A549 (cell line): ENCODE results near the gene PDZD2. TPM values are rescaled to one million over a fixed set of nuclear protein-coding genes. Genes with fewer than 3 reads are reported as not detected.

Experiments
- ATAC-seq, 2 experiments: fragments of 200-7000 bp in 1 of 2; fragments of >200 bp in 1 of 2; cut with Nextera tagmentation in 1 of 2; cut with Tn5 transposase in 1 of 2; 3 replicates each; pipeline versions ENCODE4 v1.8.0 to v1.9.1; 2018 to 2020; ENCODE audit warnings: mild to moderate bottlenecking in 1 of 2, moderate library complexity in 1 of 2
- CTCF ChIA-PET: fragments of 300-600 bp; sonication (Branson Sonifier 250); formaldehyde crosslinking; extraction: SDS; loops from one replicate; lab custom pipeline; 2021; ENCODE audit warnings: antibody characterized with exemption, inconsistent platforms; lab: Yijun Ruan, JAX
- POLR2A ChIA-PET: fragments of 350-600 bp; formaldehyde crosslinking; extraction: SDS; loops from one replicate; lab custom pipeline; 2021; ENCODE audit warnings: antibody characterized with exemption, inconsistent platforms; lab: Yijun Ruan, JAX
- DNase-seq, 2 experiments: peaks; one replicate each; pipeline versions ENCODE4 v3.0.0 to v3.0.0-alpha.2; 2011 to 2016; ENCODE audit warnings: low read depth in 1 of 2, low spot score in 1 of 2
- FAIRE-seq: peaks from 2 replicates; lab custom pipeline; 2011; peaks lifted over from hg19 to GRCh38; lab: Jason Lieb, UNC
- H3K27ac ChIP-seq, 2 experiments: fragments of >200 bp; sonication (Bioruptor Twin); formaldehyde crosslinking; 3 replicates each; pipeline ENCODE4 v1.5.1; 2016 to 2017
- H3K4me1 ChIP-seq: fragments of >200 bp; sonication (Bioruptor Twin); formaldehyde crosslinking; 3 replicates; pipeline ENCODE4 v1.6.1; 2016
- H3K4me2 ChIP-seq: fragments of >200 bp; sonication (Bioruptor Twin); formaldehyde crosslinking; 3 replicates; pipeline ENCODE4 v1.6.1; 2016
- H3K4me3 ChIP-seq: fragments of >200 bp; sonication (Bioruptor Twin); formaldehyde crosslinking; 3 replicates; pipeline ENCODE4 v1.5.1; 2016
- H3K9me3 ChIP-seq: fragments of >200 bp; sonication (Bioruptor Twin); formaldehyde crosslinking; 3 replicates; pipeline ENCODE4 v1.6.1; 2016
- ATOH8 ChIP-seq: fragments of 250-450 bp; sonication (Bioruptor Pico); IDR thresholded peaks from 2 replicates; pipeline ENCODE4 v1.5.0; 2020; ENCODE audit warnings: low read depth, mild to moderate bottlenecking, moderate library complexity
- BHLHE40 ChIP-seq: IDR thresholded peaks from 2 replicates; pipeline ENCODE4 v1.6.1; 2012; ENCODE audit warnings: low read depth, low read length, inconsistent platforms
- CBX8 ChIP-seq: fragments of 200-600 bp; sonication (generic); IDR thresholded peaks from 2 replicates; pipeline ENCODE4 v1.6.1; 2016
- CEBPB ChIP-seq, 2 experiments: fragments of >200 bp in 1 of 2; sonication (Bioruptor Twin) in 1 of 2; formaldehyde crosslinking in 1 of 2; IDR thresholded peaks; 2 replicates each; pipeline ENCODE4 v1.6.1; 2012 to 2016
- CHD2 ChIP-seq: fragments of 150-350 bp; IDR thresholded peaks from 2 replicates; pipeline ENCODE4 v1.6.1; 2014; ENCODE audit warnings: low read length; ENCODE audit not compliant: partially characterized antibody
- CTCF ChIP-seq: fragments of >200 bp; sonication (Bioruptor Twin); formaldehyde crosslinking; IDR thresholded peaks from 3 replicates; pipeline ENCODE4 v1.5.1; 2016
- FOXS1 ChIP-seq: fragments of 250-450 bp; sonication (Bioruptor Pico); IDR thresholded peaks from 2 replicates; pipeline ENCODE4 v1.5.0; 2020; ENCODE audit warnings: mild to moderate bottlenecking, moderate library complexity
- GATA3 ChIP-seq: IDR thresholded peaks from 2 replicates; pipeline ENCODE4 v1.6.1; 2012; ENCODE audit warnings: borderline replicate concordance
- HOXB13 ChIP-seq: fragments of 250-450 bp; sonication (Bioruptor Pico); IDR thresholded peaks from 2 replicates; pipeline ENCODE4 v1.5.0; 2020; ENCODE audit warnings: low read depth, mild to moderate bottlenecking, moderate library complexity
- JUN ChIP-seq, 2 experiments: fragments of >200 bp; sonication (Bioruptor Twin); formaldehyde crosslinking; IDR thresholded peaks; 2 replicates in 1 of 2; 3 replicates in 1 of 2; pipeline ENCODE4 v1.6.1; 2016 to 2017
- JUNB ChIP-seq: fragments of >200 bp; sonication (Bioruptor Twin); formaldehyde crosslinking; IDR thresholded peaks from 2 replicates; pipeline ENCODE4 v1.6.1; 2016
- MAFK ChIP-seq: fragments of 450-650 bp; IDR thresholded peaks from 2 replicates; pipeline ENCODE4 v1.6.1; 2014; ENCODE audit not compliant: partially characterized antibody
- NFE2L2 ChIP-seq: fragments of 150-350 bp; conservative IDR thresholded peaks from 2 replicates; pipeline ENCODE4 v1.6.1; 2014; ENCODE audit warnings: low read length
- NR3C1 ChIP-seq: fragments of >200 bp; sonication (Bioruptor Twin); formaldehyde crosslinking; IDR thresholded peaks from 3 replicates; pipeline ENCODE4 v1.6.1; 2017
- POLR2A ChIP-seq: IDR thresholded peaks from 2 replicates; pipeline ENCODE4 v1.6.1; 2012; ENCODE audit warnings: mild to moderate bottlenecking, low read length
- RARB ChIP-seq: fragments of 250-450 bp; sonication (Bioruptor Pico); IDR thresholded peaks from 2 replicates; pipeline ENCODE4 v1.8.0; 2021; ENCODE audit warnings: mild to moderate bottlenecking, moderate library complexity
- RCOR1 ChIP-seq: fragments of 150-350 bp; IDR thresholded peaks from 2 replicates; pipeline ENCODE4 v1.6.1; 2014; ENCODE audit warnings: antibody characterized with exemption, low read length, low read depth
- REST ChIP-seq: fragments of 200-600 bp; sonication (generic); IDR thresholded peaks from 2 replicates; pipeline ENCODE4 v1.6.1; 2016; ENCODE audit warnings: antibody characterized with exemption, mild to moderate bottlenecking, moderate library complexity
- RNF2 ChIP-seq: fragments of 200-600 bp; sonication (generic); IDR thresholded peaks from 2 replicates; pipeline ENCODE4 v1.6.1; 2016; ENCODE audit warnings: low read depth, mild to moderate bottlenecking, antibody characterized with exemption, moderate library complexity, borderline replicate concordance
- SREBF2 ChIP-seq: fragments of 450-650 bp; IDR thresholded peaks from 2 replicates; pipeline ENCODE4 v1.6.1; 2014; ENCODE audit warnings: mild to moderate bottlenecking, moderate library complexity
- TFCP2L1 ChIP-seq: fragments of 250-450 bp; sonication (Bioruptor Pico); IDR thresholded peaks from 2 replicates; pipeline ENCODE4 v1.5.0; 2021; ENCODE audit warnings: mild to moderate bottlenecking
- TP53 ChIP-seq: fragments of 250-450 bp; sonication (Bioruptor Pico); IDR thresholded peaks from 2 replicates; pipeline ENCODE4 v1.5.0; 2021; ENCODE audit warnings: mild to moderate bottlenecking, moderate library complexity
- ZFP36 ChIP-seq: fragments of 450-650 bp; IDR thresholded peaks from 2 replicates; pipeline ENCODE4 v1.6.1; 2014; ENCODE audit warnings: borderline replicate concordance; ENCODE audit not compliant: partially characterized antibody
- WGBS: methylation state at CpG from one replicate; pipeline ENCODE4 v1.1.6; 2017; ENCODE audit errors: missing lambda C conversion rate; 5-methylcytosine and 5-hydroxymethylcytosine counted together
- polyA plus RNA-seq, 4 experiments: library from polyadenylated mRNA; depleted of rRNA in 3 of 4; stranded (reverse); fragments of >200 nt; fragmentation: RNase III in 1 of 4; extraction: RNeasy Plus Mini Kit Qiagen cat#74134 plus additional on column Dnase treatment in 1 of 4; gene quantifications; 2 replicates in 3 of 4; 3 replicates in 1 of 4; pipeline ENCODE4 v1.2.3, GENCODE V29; 2011 to 2017
- TF ChIP-seq, protein P1 (sequence below): fragments of >200 bp; sonication (Bioruptor Twin); formaldehyde crosslinking; IDR thresholded peaks from 3 replicates; pipeline ENCODE4 v1.6.1; 2016
- TF ChIP-seq, protein P2 (sequence below): IDR thresholded peaks from 2 replicates; pipeline ENCODE4 v1.6.1; 2012
- TF ChIP-seq, protein P3 (sequence below): fragments of 450-650 bp; IDR thresholded peaks from 2 replicates; pipeline ENCODE4 v1.6.1; 2014; ENCODE audit warnings: antibody characterized with exemption

The PDZD2 gene
- polyA plus RNA-seq, 2 of the 4 experiments (the other 2 are of a cell fraction): 0.06 to 0.09 TPM

- H3K9me3 ChIP-seq: peaks cover 33% of the 10 kb centered on the region
- POLR2A ChIA-PET: no interaction called here
- no peak for FAIRE-seq
These were observed 221.9 kb downstream of the PDZD2 start for GRCh38 chr5:31860726-31861433.

DNA sequence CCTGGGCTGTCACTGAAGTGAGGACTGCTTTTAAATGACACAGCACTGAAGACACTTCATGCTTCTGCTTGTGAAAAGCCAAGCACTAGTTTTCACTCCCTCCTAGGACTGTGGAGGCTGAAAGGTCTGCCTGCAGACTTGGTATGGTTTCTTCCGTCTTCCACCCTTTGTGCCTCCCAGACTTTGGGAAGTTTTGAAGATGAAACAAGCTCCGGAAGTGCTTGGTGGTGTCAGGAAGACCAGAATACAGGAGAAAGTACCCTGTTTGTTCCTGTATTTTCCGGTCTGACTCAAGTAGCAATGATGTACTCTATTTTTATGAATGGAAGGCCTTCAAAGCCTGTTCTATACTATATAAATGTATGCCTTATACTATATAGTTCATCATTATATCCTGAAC lies 222.7 kb downstream of the PDZD2 start:
- Histone ChIP-seq H3K9me3 (peaks cover 33% of the 10 kb centered on the region), H3K4me1 (no peaks in the 10 kb centered on the region), H3K27ac (no peak overlapping the region), H3K4me2 (no peak overlapping the region), H3K4me3 (no peak overlapping the region)
- FAIRE-seq (no peak), DNase-seq (no peak), ATAC-seq (no peak)
- WGBS: 69% methylated on average over 3 of the region's 3 CpGs
- ChIA-PET POLR2A (no interaction called here), CTCF (no interaction called here)
- no peak for TF ChIP-seq RARB (CRISPR knock-in tag)
- TF ChIP-seq, protein P1, sequence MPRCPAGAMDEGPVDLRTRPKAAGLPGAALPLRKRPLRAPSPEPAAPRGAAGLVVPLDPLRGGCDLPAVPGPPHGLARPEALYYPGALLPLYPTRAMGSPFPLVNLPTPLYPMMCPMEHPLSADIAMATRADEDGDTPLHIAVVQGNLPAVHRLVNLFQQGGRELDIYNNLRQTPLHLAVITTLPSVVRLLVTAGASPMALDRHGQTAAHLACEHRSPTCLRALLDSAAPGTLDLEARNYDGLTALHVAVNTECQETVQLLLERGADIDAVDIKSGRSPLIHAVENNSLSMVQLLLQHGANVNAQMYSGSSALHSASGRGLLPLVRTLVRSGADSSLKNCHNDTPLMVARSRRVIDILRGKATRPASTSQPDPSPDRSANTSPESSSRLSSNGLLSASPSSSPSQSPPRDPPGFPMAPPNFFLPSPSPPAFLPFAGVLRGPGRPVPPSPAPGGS: no peak
- no peak for TF ChIP-seq RCOR1
- TF ChIP-seq RNF2: no peak
- no peak for TF ChIP-seq POLR2A
- no peak for TF ChIP-seq CEBPB (IDR thresholded peaks at IDR 0.05)
- TF ChIP-seq FOXS1 (CRISPR knock-in tag): no peak
- no peak for TF ChIP-seq HOXB13 (CRISPR knock-in tag)
- no peak for TF ChIP-seq GATA3

More at GRCh38 chr5:31860726-31861433, 221.9 kb downstream of the PDZD2 start:
- no peak for DNase-seq
- no peak for ATAC-seq
- H3K4me3 ChIP-seq: no peak overlapping the region
- no peak overlapping the region for H3K4me2 ChIP-seq
- no peak for TF ChIP-seq BHLHE40
- TF ChIP-seq NR3C1: no peak
- TF ChIP-seq TP53 (CRISPR knock-in tag): no peak
- no peak for TF ChIP-seq POLR2A
- no peak for TF ChIP-seq TFCP2L1
- TF ChIP-seq REST: no peak
- no peak for TF ChIP-seq GATA3
- TF ChIP-seq, protein P2, sequence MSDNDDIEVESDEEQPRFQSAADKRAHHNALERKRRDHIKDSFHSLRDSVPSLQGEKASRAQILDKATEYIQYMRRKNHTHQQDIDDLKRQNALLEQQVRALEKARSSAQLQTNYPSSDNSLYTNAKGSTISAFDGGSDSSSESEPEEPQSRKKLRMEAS: no peak
- no peak for TF ChIP-seq NFE2L2
- TF ChIP-seq JUNB: no peak
- TF ChIP-seq JUN (IDR thresholded peaks at IDR 0.05): no peak
- TF ChIP-seq, all 56 proteins: peak for 0
- Histone ChIP-seq H3K27ac (no peak overlapping the region), H3K4me1 (no peaks in the 10 kb centered on the region)
- CTCF ChIA-PET: no interaction called here
- 31% methylated on average over 9 of the region's 9 CpGs for WGBS

DNA sequence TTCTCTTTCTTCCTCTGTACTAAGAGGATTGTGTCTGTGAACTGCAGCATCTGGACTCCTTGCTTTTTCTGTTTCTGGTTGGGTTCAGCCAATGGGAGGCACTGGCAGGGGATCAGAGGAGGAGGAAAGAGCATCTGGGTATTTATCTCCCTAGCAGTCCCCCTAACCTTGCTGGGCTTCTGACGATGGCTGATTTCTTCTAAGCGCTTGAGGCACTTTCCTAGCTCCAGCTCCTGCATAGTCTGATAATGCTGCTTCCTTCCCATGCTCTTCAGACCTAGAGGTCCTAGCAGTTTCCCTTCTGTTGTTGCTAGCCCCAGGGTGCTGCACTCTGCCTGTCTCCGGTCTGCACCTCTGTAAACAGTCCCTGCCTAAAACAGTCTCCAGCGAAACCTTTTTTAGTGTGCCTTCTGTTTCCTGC lies 225.1 kb downstream of the PDZD2 start:
- ChIA-PET POLR2A (no interaction called here), CTCF (interaction anchor here (1.5 kb wide), 1 partner anchor 10 kb away, joined by 3 read pairs; no protein-coding TSS in a partner anchor)
- no peak overlapping the region for H3K4me2 ChIP-seq
- H3K9me3 ChIP-seq: peaks cover 22% of the 10 kb centered on the region
- FAIRE-seq (no peak), ATAC-seq (no peak), DNase-seq (no peak)
- WGBS: 55% methylated on average over 4 of the region's 4 CpGs
- no peak overlapping the region for H3K27ac ChIP-seq
- H3K4me3 ChIP-seq: no peak overlapping the region
- H3K4me1 ChIP-seq: no peaks in the 10 kb centered on the region
- TF ChIP-seq ZFP36 (no peak), MAFK (no peak), CBX8 (no peak), RNF2 (no peak), SREBF2 (no peak), NFE2L2 (no peak), CHD2 (no peak), RCOR1 (no peak), ATOH8 (CRISPR knock-in tag) (no peak), CTCF (no peak), POLR2A (no peak)
- TF ChIP-seq, protein P3, sequence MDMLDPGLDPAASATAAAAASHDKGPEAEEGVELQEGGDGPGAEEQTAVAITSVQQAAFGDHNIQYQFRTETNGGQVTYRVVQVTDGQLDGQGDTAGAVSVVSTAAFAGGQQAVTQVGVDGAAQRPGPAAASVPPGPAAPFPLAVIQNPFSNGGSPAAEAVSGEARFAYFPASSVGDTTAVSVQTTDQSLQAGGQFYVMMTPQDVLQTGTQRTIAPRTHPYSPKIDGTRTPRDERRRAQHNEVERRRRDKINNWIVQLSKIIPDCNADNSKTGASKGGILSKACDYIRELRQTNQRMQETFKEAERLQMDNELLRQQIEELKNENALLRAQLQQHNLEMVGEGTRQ: no peak
